GM18870 (cell line): Measurements from ENCODE around the gene SMARCD1.
"Not testable (repeated sequence)": the region's sequence is repeated elsewhere in the genome, so short reads cannot be mapped to it uniquely, and the experiment has no call there.

Experiments used
- ATAC-seq: cut with Tn5 transposase; IDR thresholded peaks from one replicate; pipeline ENCODE4 v1.9.1; 2021; ENCODE audit warnings: moderate library complexity; ENCODE audit not compliant: unreplicated experiment

The SMARCD1 gene

GRCh38 chr12:50127546-50127945, 42.4 kb downstream of the SMARCD1 start:
- no peak for ATAC-seq

GRCh38 chr12:50129290-50129689, 44.1 kb downstream of the SMARCD1 start:
- no peak for ATAC-seq

- ATAC-seq = no peak
Observed at GRCh38 chr12:50132505-50133135, 47.5 kb downstream of the SMARCD1 start.

GRCh38 chr12:50142993-50143392, 57.9 kb downstream of the SMARCD1 start:
- no peak for ATAC-seq

- ATAC-seq = no peak
Observed at GRCh38 chr12:50145439-50145838, 60.3 kb downstream of the SMARCD1 start.

- no peak for ATAC-seq
Observed at GRCh38 chr12:50147281-50147680, 62.1 kb downstream of the SMARCD1 start.

GRCh38 chr12:50148011-50148410, 62.9 kb downstream of the SMARCD1 start:
- not testable (repeated sequence) for ATAC-seq

- no peak for ATAC-seq
Observed at GRCh38 chr12:50149311-50149710, 64.2 kb downstream of the SMARCD1 start.
